WTC11 (cell line): Measurements from ENCODE around the gene LHFPL4. TPM values are rescaled to one million over a fixed set of nuclear protein-coding genes. Genes with fewer than 3 reads are reported as not detected.

ENCODE experiments used
- ATAC-seq: fragments of 200-7000 bp; cut with Tn5 transposase; 2 replicates; pipeline ENCODE4 v1.10.0; 2021; ENCODE audit warnings: mild to moderate bottlenecking, moderate library complexity
- CTCF ChIA-PET: fragments of 300-600 bp; sonication (Branson Sonifier 250); formaldehyde crosslinking; loops from one replicate; lab custom pipeline; 2021; ENCODE audit warnings: antibody characterized with exemption; lab: Charles Lee
- POLR2A ChIA-PET: fragments of 350-600 bp; sonication (Branson Sonifier 250); formaldehyde crosslinking; loops from one replicate; lab custom pipeline; 2021; ENCODE audit warnings: antibody characterized with exemption; lab: Charles Lee
- DNase-seq: peaks from one replicate; pipeline ENCODE4 v3.0.0; 2021; ENCODE audit warnings: low spot score
- H3K27ac Mint-ChIP-seq: 2 replicates; pipeline ENCODE4 v1.8.0; 2021; ENCODE audit warnings: mixed read lengths
- H3K27me3 Mint-ChIP-seq: 2 replicates; pipeline ENCODE4 v1.8.0; 2021; ENCODE audit warnings: low read depth, mild to moderate bottlenecking, moderate library complexity, mixed read lengths
- H3K36me3 Mint-ChIP-seq: 2 replicates; pipeline ENCODE4 v1.8.0; 2021; ENCODE audit warnings: mixed read lengths
- H3K4me1 Mint-ChIP-seq: 2 replicates; pipeline ENCODE4 v1.8.0; 2022; ENCODE audit warnings: mixed read lengths
- H3K4me3 Mint-ChIP-seq: 2 replicates; pipeline ENCODE4 v1.8.0; 2021; ENCODE audit warnings: mild to moderate bottlenecking, moderate library complexity, mixed read lengths
- H3K9me3 Mint-ChIP-seq: 2 replicates; pipeline ENCODE4 v1.8.0; 2021; ENCODE audit warnings: mixed read lengths
- KAT7 ChIP-seq: sonication (generic); formaldehyde crosslinking; IDR thresholded peaks from 2 replicates; pipeline ENCODE4 v1.8.1; 2023; ENCODE audit warnings: missing genetic modification reagents, mild to moderate bottlenecking, borderline replicate concordance
- NR2C2 ChIP-seq: sonication (generic); formaldehyde crosslinking; IDR thresholded peaks from 2 replicates; pipeline ENCODE4 v1.8.0; 2022; ENCODE audit warnings: mild to moderate bottlenecking, missing genetic modification reagents
- RELA ChIP-seq: sonication (generic); formaldehyde crosslinking; IDR thresholded peaks from 2 replicates; pipeline ENCODE4 v1.8.1; 2022; ENCODE audit warnings: missing genetic modification reagents, mild to moderate bottlenecking, borderline replicate concordance
- RORB ChIP-seq: fragments of 250-450 bp; sonication (Bioruptor Pico); IDR thresholded peaks from 2 replicates; pipeline ENCODE4 v1.9.0; 2021; ENCODE audit warnings: mild to moderate bottlenecking
- TP53 ChIP-seq: sonication (generic); formaldehyde crosslinking; IDR thresholded peaks from 2 replicates; pipeline ENCODE4 v1.8.1; 2023; ENCODE audit warnings: mild to moderate bottlenecking, missing genetic modification reagents
- total RNA-seq: library from RNA; stranded (reverse); gene quantifications from 3 replicates; pipeline ENCODE4 v1.2.3, GENCODE V29; 2021
- TF ChIP-seq, protein P1 (sequence below): sonication (generic); formaldehyde crosslinking; IDR thresholded peaks from 2 replicates; pipeline ENCODE4 v1.8.1; 2023; ENCODE audit warnings: mild to moderate bottlenecking, moderate library complexity, missing genetic modification reagents
- TF ChIP-seq, protein P2 (sequence below): sonication (generic); formaldehyde crosslinking; IDR thresholded peaks from 2 replicates; pipeline ENCODE4 v1.8.1; 2022; ENCODE audit warnings: missing genetic modification reagents, borderline replicate concordance
- TF ChIP-seq, protein P3 (sequence below): sonication (generic); formaldehyde crosslinking; IDR thresholded peaks from 2 replicates; pipeline ENCODE4 v1.8.1; 2023; ENCODE audit warnings: mild to moderate bottlenecking, missing genetic modification reagents
- TF ChIP-seq, protein P4 (sequence below): fragments of 250-450 bp; sonication (Bioruptor Pico); IDR thresholded peaks from 2 replicates; pipeline ENCODE4 v1.9.0; 2021; ENCODE audit warnings: moderate library complexity, mild to moderate bottlenecking, inconsistent platforms, borderline replicate concordance
- TF ChIP-seq, protein P5 (sequence below): sonication (generic); formaldehyde crosslinking; IDR thresholded peaks from 2 replicates; pipeline ENCODE4 v1.8.1; 2023; ENCODE audit warnings: mild to moderate bottlenecking, missing genetic modification reagents, moderate library complexity
- TF ChIP-seq, protein P6 (sequence below): sonication (generic); formaldehyde crosslinking; IDR thresholded peaks from 2 replicates; pipeline ENCODE4 v1.8.0; 2023; ENCODE audit warnings: missing genetic modification reagents

LHFPL4 gene
- total RNA-seq, 1 experiment from 2014 or later = 24.4 TPM

DNA sequence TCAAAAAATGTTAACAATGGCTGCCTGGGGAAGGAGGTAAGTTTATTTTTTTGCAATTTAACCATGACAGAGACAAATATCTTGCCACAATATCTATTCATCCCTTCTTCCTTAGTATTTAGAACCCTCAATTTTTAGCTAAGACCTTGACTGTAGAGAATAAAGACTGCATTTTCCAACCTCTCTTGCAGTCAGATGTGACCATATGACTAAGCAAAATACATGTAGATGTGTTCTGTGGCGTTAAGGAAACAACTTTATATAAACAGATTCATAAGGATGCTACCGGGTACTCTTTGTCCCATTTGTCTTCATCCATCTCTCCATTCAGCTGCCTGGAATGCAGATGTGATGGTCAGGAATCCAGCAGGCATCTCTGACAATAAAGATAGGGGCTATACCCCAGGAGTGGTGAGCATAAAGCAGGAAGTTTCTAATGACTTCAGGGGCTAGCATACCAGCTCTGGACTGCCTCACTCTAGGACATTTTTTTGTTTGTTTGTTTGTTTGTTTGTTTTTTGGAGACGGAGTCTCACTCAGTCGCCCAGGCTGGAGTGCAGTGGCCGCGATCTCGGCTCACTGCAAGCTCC, 41.1 kb downstream of the LHFPL4 start (continued):
- TF ChIP-seq, protein P1, sequence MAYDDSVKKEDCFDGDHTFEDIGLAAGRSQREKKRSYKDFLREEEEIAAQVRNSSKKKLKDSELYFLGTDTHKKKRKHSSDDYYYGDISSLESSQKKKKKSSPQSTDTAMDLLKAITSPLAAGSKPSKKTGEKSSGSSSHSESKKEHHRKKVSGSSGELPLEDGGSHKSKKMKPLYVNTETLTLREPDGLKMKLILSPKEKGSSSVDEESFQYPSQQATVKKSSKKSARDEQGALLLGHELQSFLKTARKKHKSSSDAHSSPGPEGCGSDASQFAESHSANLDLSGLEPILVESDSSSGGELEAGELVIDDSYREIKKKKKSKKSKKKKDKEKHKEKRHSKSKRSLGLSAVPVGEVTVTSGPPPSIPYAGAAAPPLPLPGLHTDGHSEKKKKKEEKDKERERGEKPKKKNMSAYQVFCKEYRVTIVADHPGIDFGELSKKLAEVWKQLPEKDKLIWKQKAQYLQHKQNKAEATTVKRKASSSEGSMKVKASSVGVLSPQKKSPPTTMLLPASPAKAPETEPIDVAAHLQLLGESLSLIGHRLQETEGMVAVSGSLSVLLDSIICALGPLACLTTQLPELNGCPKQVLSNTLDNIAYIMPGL (CRISPR knock-in tag) = no peak
- TF ChIP-seq, protein P2, sequence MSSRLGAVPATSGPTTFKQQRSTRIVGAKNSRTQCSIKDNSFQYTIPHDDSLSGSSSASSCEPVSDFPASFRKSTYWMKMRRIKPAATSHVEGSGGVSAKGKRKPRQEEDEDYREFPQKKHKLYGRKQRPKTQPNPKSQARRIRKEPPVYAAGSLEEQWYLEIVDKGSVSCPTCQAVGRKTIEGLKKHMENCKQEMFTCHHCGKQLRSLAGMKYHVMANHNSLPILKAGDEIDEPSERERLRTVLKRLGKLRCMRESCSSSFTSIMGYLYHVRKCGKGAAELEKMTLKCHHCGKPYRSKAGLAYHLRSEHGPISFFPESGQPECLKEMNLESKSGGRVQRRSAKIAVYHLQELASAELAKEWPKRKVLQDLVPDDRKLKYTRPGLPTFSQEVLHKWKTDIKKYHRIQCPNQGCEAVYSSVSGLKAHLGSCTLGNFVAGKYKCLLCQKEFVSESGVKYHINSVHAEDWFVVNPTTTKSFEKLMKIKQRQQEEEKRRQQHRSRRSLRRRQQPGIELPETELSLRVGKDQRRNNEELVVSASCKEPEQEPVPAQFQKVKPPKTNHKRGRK (CRISPR knock-in tag) = no peak
- TF ChIP-seq, all 79 proteins: peak for 0

DNA sequence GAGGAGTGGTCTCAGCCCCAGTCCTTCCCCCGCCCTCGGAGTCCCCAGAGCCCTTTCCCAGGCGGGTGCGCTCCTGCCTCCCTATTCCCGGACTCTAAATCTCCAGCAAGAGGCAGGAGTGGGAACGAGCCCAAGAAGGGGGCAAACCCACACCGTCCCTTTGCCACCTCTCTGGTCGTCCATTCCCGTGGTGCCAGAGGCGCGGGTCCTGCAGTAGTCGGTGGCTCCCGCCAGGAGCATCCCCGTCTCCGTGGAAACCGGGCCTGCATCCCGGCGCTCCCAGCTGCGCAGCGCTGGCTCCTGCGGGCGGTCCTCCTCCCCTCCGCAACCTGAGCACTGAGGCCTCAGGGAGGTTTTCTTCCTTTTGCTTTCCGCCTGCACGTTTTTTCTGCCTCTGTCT, 44.8 kb downstream of the LHFPL4 start:
- TF ChIP-seq RELA (CRISPR knock-in tag) (no peak), RORB (CRISPR knock-in tag) (no peak), KAT7 (CRISPR knock-in tag) (no peak), TP53 (no peak), NR2C2 (CRISPR knock-in tag) (no peak)
- TF ChIP-seq, protein P3, sequence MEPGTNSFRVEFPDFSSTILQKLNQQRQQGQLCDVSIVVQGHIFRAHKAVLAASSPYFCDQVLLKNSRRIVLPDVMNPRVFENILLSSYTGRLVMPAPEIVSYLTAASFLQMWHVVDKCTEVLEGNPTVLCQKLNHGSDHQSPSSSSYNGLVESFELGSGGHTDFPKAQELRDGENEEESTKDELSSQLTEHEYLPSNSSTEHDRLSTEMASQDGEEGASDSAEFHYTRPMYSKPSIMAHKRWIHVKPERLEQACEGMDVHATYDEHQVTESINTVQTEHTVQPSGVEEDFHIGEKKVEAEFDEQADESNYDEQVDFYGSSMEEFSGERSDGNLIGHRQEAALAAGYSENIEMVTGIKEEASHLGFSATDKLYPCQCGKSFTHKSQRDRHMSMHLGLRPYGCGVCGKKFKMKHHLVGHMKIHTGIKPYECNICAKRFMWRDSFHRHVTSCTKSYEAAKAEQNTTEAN (CRISPR knock-in tag) = no peak
- TF ChIP-seq, protein P4, sequence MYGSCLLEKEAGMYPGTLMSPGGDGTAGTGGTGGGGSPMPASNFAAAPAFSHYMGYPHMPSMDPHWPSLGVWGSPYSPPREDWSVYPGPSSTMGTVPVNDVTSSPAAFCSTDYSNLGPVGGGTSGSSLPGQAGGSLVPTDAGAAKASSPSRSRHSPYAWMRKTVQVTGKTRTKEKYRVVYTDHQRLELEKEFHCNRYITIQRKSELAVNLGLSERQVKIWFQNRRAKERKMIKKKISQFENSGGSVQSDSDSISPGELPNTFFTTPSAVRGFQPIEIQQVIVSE (CRISPR knock-in tag) = no peak
- TF ChIP-seq, protein P1 (CRISPR knock-in tag) = no peak
- TF ChIP-seq, protein P5, sequence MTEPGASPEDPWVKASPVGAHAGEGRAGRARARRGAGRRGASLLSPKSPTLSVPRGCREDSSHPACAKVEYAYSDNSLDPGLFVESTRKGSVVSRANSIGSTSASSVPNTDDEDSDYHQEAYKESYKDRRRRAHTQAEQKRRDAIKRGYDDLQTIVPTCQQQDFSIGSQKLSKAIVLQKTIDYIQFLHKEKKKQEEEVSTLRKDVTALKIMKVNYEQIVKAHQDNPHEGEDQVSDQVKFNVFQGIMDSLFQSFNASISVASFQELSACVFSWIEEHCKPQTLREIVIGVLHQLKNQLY (CRISPR knock-in tag) = no peak
- TF ChIP-seq, protein P6, sequence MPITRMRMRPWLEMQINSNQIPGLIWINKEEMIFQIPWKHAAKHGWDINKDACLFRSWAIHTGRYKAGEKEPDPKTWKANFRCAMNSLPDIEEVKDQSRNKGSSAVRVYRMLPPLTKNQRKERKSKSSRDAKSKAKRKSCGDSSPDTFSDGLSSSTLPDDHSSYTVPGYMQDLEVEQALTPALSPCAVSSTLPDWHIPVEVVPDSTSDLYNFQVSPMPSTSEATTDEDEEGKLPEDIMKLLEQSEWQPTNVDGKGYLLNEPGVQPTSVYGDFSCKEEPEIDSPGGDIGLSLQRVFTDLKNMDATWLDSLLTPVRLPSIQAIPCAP (CRISPR knock-in tag) = no peak
- Mint-ChIP-seq H3K9me3 (no peaks in the 10 kb centered on the region), H3K4me3 (no peak overlapping the region), H3K36me3 (0 out of 2 replicates have a peak, but pooled peaks cover 2% of the 10 kb centered on the region), H3K27me3 (peaks cover 68% of the 10 kb centered on the region), H3K27ac (no peak overlapping the region), H3K4me1 (peaks cover 2% of the 10 kb centered on the region; the same call in 1 of the 2 replicates)
- peak; percentile 90 for ATAC-seq
- ChIA-PET CTCF (interaction anchor here (0.6 to 2.5 kb wide), 2 partner anchors 216 to 218 kb away, joined by 4 to 7 read pairs; no protein-coding TSS in a partner anchor), POLR2A (interaction anchor here (0.6 kb wide), 1 partner anchor 34 kb away, joined by 3 read pairs; no protein-coding TSS in a partner anchor)
- peak; percentile 65 for DNase-seq
